ENCODE measurements around the gene CA14.
A peak's percentile ranks its signal among the peaks of the same experiment; 100 is the strongest.

The CA14 gene

GRCh38 chr1:150282558-150282958, 25.0 kb downstream of the CA14 start:
- no peak for TF ChIP-seq CTCF (conservative IDR thresholded peaks at IDR 0.05; ENCODE audit: low read length)
- DNase-seq (ENCODE audit: low read depth), result no peak
- H3K4me3 ChIP-seq (ENCODE audit: low read length), result peak overlapping the region; percentile 82

- H3K4me3 ChIP-seq (ENCODE audit: low read length), result peak overlapping the region; percentile 82
- TF ChIP-seq CTCF (conservative IDR thresholded peaks at IDR 0.05; ENCODE audit: low read length), result no peak
- DNase-seq (ENCODE audit: low read depth), result no peak
Observed at GRCh38 chr1:150283260-150283659, 25.7 kb downstream of the CA14 start.

DNA sequence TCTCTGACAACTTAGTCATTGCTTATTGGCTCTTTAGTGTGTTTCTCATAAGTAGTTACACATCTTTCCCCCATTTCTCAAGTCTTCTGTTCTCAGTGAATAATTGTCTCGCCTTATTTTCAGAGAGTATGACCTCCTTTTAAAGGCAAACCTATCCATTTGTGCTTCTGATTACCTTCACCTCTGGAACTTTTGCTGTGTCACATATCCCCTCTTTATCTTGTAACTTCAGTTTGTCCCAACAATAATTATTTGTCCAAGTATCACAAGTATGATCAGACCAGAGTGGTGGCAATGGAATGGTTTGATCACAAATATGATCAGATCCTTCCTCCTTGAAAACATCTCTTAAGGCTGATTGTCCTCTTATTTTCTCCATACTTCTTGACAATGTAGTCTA, 30.8 kb downstream of the CA14 start:
- TF ChIP-seq CTCF (conservative IDR thresholded peaks at IDR 0.05; ENCODE audit: low read length), result no peak

GRCh38 chr1:150288822-150289221, 31.2 kb downstream of the CA14 start:
- TF ChIP-seq CTCF (conservative IDR thresholded peaks at IDR 0.05; ENCODE audit: low read length), result no peak
- no peak for DNase-seq (ENCODE audit: low read depth)
- no peak overlapping the region for H3K4me3 ChIP-seq (ENCODE audit: low read length)

More for the DNA sequence above, 30.8 kb downstream of the CA14 start:
- H3K4me3 ChIP-seq (ENCODE audit: low read length), result no peak overlapping the region
- no peak for DNase-seq (ENCODE audit: low read depth)

- no peak; the same call in 1 of the 2 replicates for TF ChIP-seq CTCF (conservative IDR thresholded peaks at IDR 0.05; ENCODE audit: low read length)
Observed at GRCh38 chr1:150293433-150294253, 36.1 kb downstream of the CA14 start, which contains the start of gene MRPS21. MRPS21 (plus strand) TSS chr1:150293861; CDS start chr1:150294367, 506 bp downstream.

DNA sequence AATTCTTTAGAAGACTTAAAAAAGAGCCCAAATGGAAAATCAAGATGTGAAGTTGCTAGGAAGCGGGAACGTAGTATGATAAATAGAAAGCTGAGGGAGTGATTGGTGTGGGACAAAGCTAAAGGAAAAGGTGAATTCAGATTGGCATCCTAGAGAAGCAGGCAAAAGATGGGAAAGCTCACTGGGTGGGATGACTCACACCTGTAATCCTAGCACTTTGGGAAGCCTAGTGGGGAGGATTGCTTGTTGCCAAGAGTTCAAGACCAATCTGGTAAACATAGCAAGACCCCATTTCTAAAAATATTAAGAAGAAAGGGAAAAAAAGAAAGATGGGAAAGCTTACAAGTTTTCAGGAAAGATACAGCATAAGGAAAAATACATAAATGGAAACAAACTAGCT, 37.9 kb downstream of the CA14 start:
- TF ChIP-seq CTCF (conservative IDR thresholded peaks at IDR 0.05; ENCODE audit: low read length), result no peak
- no peak for DNase-seq (ENCODE audit: low read depth)
- no peak overlapping the region for H3K4me3 ChIP-seq (ENCODE audit: low read length)

More at GRCh38 chr1:150293433-150294253, 36.1 kb downstream of the CA14 start, which contains the start of gene MRPS21:
- peak within 1 kb of the TSS; percentile 93 for H3K4me3 ChIP-seq (ENCODE audit: low read length)
- DNase-seq (ENCODE audit: low read depth), result peak; percentile 88

GRCh38 chr1:150299716-150300115, 42.1 kb downstream of the CA14 start:
- DNase-seq (ENCODE audit: low read depth), result no peak
- TF ChIP-seq CTCF (conservative IDR thresholded peaks at IDR 0.05; ENCODE audit: low read length), result no peak
- no peak overlapping the region for H3K4me3 ChIP-seq (ENCODE audit: low read length)

All from AG10803 (cell line).